NCI-H748 (cell line): ENCODE results near the gene DEPDC1.
"Not testable (repeated sequence)": the region's sequence is repeated elsewhere in the genome, so short reads cannot be mapped to it uniquely, and the experiment has no call there.

Source experiments
- DNase-seq: peaks from one replicate; lab custom pipeline; 2025; ENCODE audit not compliant: unreplicated experiment; lab: John Stamatoyannopoulos, UW

Gene DEPDC1

DNA sequence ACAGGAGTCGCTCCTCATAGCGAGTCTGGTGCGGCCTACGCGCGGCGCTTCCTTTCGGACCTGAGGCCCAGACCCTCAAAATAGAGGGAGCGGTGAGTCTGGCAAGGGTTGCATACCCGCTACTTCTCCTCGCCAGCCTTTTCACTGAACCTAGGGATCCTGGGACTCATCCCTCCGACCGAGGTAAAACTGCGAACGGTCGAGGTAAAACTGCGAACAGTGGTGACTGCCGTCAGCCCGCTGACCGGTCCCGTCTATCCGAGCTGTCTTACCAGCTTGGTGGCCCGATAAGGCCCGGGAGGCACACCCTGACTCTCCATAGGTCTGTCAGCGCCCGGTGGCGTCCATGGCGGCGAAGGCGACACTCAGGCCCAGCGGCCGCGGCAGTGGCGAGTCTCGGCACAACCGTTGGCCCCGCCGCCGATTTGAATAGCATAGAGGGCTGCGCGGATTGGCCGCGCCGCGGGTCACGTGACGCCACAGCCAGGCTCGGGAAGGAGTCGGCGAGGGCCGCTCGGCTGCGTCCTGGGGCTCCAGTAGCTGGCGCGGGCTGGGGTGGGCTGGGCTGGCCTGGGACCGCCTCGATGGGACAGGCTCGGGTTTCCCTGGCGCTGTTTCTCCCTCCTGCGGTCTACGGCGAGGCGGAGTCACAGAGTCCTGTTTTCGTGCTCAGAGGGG is at the start of gene DEPDC1:
DEPDC1 (minus strand) TSS at position 403 of the 678 bp plus-strand sequence; CDS start at position 320, 83 bp downstream.
- peak; percentile 97 for DNase-seq

GRCh38 chr1:68544651-68545050 is 47.8 kb upstream of the DEPDC1 start:
- DNase-seq = no peak

GRCh38 chr1:68542586-68542985 is 45.7 kb upstream of the DEPDC1 start:
- DNase-seq = no peak

DNA sequence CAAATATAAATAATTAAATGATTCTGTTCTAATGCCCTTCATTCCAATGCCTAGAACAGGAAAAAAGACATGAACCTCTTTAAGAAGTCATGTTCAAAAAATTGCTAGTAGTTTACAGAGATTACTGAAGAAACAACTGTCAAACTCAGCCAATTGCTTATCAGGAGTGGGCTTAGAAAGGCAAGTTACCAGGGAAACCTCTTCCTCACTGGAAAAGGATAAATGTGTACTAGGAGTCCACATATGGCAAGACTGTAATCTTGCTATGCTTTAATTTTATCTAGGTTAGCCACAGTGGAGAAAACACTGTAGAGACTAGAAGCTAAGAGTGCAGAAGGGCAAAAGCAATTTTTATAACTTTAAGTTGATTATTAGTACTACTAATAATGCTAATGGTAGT is 42.1 kb upstream of the DEPDC1 start:
- no peak for DNase-seq

DNA sequence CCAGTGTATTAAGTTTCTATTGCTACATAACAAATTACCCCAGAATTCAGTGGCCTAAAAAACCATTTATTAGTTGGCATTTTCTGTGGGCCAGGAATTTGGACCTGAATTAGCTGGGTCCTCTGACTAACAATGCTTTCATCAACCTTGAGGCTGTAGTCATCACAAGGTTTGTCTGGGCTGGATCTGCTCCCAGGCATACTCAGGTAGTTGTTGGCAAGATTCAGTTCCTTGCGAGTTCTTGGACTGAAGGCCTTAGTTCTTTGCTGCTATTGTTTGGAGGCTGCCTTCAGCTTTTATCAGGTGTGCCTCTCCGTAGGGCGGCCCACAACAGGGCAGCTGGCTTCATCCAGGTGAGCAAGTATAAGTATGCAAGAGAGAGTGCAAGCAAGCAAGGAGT is 31.4 kb upstream of the DEPDC1 start:
- no peak for DNase-seq

- DNase-seq = no peak
Observed at GRCh38 chr1:68525781-68526180, 28.9 kb upstream of the DEPDC1 start.

DNA sequence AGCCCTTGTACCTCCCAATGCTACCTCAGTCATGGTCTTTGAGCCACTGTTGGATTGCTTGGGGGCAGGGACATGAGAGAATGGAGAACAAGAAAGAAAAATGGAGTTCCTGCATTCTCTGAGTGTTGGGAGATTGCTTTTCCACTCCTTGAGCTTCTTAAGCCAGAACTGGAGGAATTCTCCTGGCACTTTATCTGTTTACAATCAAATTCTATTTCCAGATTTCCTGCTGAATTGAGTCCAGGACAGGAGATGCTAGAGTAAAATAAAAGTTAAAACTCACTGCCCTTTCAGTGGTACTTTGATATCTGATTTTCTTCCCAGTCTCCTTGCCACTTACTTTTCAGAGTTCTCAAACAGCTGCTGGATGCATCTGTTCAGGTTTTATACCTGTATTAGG is 24.4 kb upstream of the DEPDC1 start:
- DNase-seq = no peak

GRCh38 chr1:68516066-68516465 is 19.2 kb upstream of the DEPDC1 start:
- DNase-seq = no peak

DNA sequence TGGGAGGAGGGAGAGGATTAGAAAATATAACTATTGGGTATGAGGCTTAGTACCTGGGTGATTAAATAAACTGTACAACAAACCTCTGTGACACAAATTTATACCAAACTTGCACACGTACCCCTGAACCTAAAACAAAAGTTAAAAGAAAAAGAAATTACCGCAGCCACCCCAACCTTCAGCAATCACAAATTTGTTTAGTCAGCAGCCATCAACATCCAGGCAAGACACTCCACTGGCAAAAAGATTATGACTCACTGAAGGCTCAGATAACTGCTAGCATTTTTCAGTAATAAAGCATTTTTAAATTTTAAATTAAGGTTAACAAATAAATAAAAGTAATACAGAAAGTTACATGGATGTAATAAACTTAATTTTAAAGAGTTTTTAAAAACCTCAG is 14.4 kb upstream of the DEPDC1 start:
- DNase-seq = no peak

DNA sequence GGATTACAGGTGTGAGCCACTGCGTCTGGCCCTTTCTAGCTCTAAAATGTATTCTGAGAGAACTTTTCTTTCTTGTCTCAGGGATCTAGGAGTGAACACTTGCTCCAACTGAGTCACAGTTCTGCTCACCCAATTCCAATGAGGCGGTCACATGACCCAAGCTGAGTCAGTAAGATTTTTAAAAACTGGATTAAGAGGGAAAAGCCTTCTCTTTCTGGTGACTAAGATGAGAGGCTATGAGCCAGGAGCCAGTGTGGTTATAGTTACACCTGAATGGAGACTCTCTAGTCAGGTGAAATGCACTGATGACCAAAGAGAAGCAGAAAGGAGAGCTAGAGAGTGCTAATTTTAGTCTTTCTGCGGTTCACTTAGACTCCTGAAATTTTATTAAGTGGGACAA is 9.5 kb upstream of the DEPDC1 start:
- DNase-seq = no peak

- DNase-seq = no peak
Observed at GRCh38 chr1:68503085-68503484, 6.2 kb upstream of the DEPDC1 start.

GRCh38 chr1:68497358-68497698 is 446 bp upstream of the DEPDC1 start:
- DNase-seq = no peak

DNA sequence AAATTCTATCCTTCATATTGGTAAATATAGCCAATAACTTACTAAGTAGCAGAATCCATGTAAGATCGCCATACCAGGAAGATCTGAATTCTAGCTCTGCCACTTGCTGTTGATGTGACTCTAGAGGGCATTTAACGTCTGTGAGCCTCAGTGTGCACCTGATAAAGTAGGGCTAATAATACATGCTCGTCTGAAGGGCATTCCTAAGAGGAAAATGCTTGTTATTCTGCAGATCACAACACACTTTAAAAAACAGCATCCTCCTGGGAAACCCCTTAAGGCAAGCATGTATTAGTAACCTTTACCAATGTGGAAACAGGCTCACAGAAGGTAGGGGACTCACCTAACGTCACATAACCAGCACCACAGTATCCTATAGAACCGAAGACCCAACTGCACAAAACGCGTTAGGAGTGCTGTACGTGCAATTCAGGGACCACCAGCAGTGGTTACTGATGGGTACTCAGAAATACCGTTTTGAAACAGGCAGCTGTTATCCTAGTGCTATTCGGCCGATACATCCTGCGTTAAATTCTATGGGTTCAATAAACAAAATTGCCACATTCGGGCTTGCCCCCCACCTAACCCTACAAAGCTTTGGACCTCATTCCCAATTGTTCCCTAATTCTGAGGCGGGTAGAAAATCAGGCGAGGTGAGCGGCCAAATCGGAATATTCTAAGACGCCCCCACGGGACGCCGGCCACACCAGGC is 758 bp downstream of the DEPDC1 start:
- DNase-seq = peak; percentile 54

GRCh38 chr1:68495532-68495931 is 1.4 kb downstream of the DEPDC1 start:
- DNase-seq = peak; percentile 34

GRCh38 chr1:68493193-68493592 is 3.7 kb downstream of the DEPDC1 start:
- no peak for DNase-seq

DNA sequence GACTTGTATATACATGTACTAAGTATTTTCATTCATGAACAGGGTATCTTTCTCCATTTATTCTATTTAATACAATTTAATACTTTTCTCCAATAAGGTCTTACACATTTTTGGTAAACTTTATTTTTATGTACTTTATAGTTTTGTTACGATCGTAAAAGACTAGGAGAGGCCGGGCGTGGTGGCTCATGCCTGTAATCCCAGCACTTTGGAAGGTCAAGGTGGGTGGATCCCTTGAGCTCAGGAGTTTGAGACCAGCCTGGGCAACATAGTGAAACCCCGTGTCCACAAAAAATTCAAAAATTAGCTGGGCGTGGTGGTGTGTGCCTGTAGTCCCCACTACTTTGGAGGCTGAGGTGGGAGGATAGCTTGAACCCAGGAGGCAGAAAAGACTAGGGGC is 4.6 kb downstream of the DEPDC1 start:
- DNase-seq = not testable (repeated sequence)

- no peak for DNase-seq
Observed at GRCh38 chr1:68490046-68490651, 6.7 kb downstream of the DEPDC1 start.

GRCh38 chr1:68485431-68486022 is 11.4 kb downstream of the DEPDC1 start:
- no peak for DNase-seq

DNA sequence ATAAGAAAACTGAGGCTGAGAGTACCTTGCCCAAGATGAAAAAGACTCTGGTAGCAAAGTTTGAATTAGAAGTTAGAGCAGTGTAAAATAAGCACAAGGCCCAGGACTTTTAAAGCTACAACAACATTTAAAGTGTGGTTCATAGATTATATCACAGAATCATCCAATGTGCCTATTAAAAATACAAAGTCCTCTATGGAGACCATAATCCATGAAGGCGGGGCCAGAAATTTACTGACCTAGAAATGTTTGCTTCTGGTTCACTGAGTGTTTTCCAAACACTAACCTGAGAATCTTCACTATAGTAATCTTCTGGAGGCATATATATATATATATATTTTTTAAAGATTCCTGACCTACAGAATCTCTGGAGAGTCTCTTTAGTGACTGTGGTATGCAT is 12.3 kb downstream of the DEPDC1 start:
- DNase-seq = no peak

DNA sequence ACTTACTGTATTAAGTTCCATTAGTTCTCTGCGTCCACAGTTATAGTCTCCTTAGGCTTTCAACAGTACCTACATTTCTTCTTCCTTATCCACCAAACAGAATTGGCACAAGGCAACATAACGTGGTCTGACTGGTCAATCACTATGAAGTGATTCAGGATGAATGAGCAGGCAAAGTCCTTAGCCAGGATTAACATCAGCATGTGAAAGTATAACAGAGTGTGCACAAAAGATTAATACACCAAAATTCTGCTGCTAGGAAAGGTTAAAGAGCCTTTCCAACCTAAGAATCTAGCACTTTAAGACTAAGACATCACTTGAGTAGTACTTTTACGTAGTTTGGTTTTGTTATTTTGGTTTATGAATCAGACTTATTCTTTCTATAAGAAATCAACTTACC is 15.8 kb downstream of the DEPDC1 start:
- DNase-seq = no peak

DNA sequence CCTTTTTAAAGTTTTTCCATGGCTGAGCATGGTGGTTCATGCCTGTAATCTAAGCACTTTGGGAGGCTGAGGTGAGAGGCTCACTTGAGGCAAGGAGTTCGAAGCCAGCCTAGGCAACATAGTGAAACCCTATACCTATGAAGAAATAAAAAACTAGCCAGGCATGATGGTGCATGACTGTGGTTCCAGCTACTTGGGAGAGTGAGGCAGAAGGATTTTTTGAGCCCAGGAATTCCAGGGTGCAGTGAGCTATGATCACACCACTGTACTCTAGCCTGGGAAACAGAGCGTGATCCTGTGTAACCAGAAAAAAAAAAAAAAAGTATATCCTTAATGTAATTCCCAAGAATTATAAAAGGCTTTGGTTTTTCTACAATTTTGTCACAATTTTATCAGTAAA is 17.4 kb downstream of the DEPDC1 start:
- DNase-seq = no peak

DNA sequence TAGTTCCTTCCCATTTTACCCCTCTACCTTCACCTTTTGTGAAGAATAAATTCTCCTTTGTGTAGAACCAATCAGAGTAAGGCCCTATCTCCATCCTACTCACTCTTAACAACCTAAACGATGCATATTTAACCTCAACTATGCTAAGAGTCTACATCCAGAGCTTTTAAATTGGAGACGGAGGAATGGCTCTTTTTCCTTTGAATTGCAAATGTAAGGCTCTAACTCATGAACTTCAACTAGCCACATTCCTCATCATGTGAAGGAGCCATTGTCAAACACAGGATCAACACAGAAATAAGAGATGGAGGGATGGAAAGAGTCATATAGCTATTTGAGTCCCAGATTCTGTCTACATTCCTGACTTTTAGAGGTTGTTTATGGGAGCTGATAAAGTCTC is 18.2 kb downstream of the DEPDC1 start:
- DNase-seq = no peak
